CD14-positive monocyte (primary cell): Measurements from ENCODE around the gene PDE8B. TPM values are rescaled to one million over a fixed set of nuclear protein-coding genes. Genes with fewer than 3 reads are reported as not detected.

Experiments
- DNase-seq, 3 donors: peaks; one replicate each; pipeline ENCODE4 v3.0.0-alpha.2; 2011 to 2022
- H2AFZ ChIP-seq: 2 replicates; pipeline ENCODE4 v1.6.0; 2012; ENCODE audit warnings: mild to moderate bottlenecking, low read depth, low read length, inconsistent platforms; ENCODE audit not compliant: insufficient read depth, poor library complexity, severe bottlenecking
- H3K27ac ChIP-seq, 2 donors: 1 replicate in 1 of 2; 2 replicates in 1 of 2; pipeline ENCODE4 v1.5.1; 2012 to 2013; ENCODE audit warnings: low read length in 2 of 2, control low read depth in 1 of 2, inconsistent platforms in 1 of 2, low read depth in 1 of 2, mild to moderate bottlenecking in 1 of 2
- H3K27me3 ChIP-seq, 2 donors: one replicate each; pipeline versions ENCODE4 v1.6.0 to v1.6.1; 2011 to 2013; ENCODE audit warnings: low read length in 2 of 2; ENCODE audit not compliant: control insufficient read depth in 2 of 2, insufficient read depth in 2 of 2
- H3K36me3 ChIP-seq, 2 donors: replicated peaks in 1 of 2; 1 replicate in 1 of 2; 2 replicates in 1 of 2; pipeline versions ENCODE4 v1.5.1 to v1.6.1; 2012 to 2013; ENCODE audit warnings: low read length in 2 of 2, control low read depth in 1 of 2, inconsistent platforms in 1 of 2, mild to moderate bottlenecking in 1 of 2; ENCODE audit not compliant: insufficient read depth in 2 of 2, control insufficient read depth in 1 of 2
- H3K4me1 ChIP-seq, 2 donors: 1 replicate in 1 of 2; 2 replicates in 1 of 2; pipeline versions ENCODE4 v1.5.1 to v1.6.1; 2012 to 2013; ENCODE audit warnings: low read length in 2 of 2, control low read depth in 1 of 2, inconsistent platforms in 1 of 2, mild to moderate bottlenecking in 1 of 2, moderate library complexity in 1 of 2; ENCODE audit not compliant: insufficient read depth in 2 of 2, control insufficient read depth in 1 of 2
- H3K4me2 ChIP-seq: replicated peaks from 2 replicates; pipeline ENCODE3; 2012; ENCODE audit warnings: low read length, moderate library complexity, mild to moderate bottlenecking; ENCODE audit not compliant: poor library complexity, severe bottlenecking; ENCODE audit errors: extremely low read depth
- H3K4me3 ChIP-seq, 3 experiments: fragments of 200-600 bp in 1 of 3; sonication (generic) in 1 of 3; replicated peaks in 1 of 3; 1 replicate in 2 of 3; 2 replicates in 1 of 3; pipeline ENCODE4 v1.5.1; 2011 to 2013; ENCODE audit warnings: low read length in 3 of 3, mild to moderate bottlenecking in 3 of 3, control low read depth in 2 of 3, low read depth in 2 of 3, inconsistent platforms in 1 of 3, moderate library complexity in 1 of 3
- H3K79me2 ChIP-seq: 2 replicates; pipeline ENCODE4 v1.6.0; 2012; ENCODE audit warnings: mild to moderate bottlenecking, control low read depth, inconsistent platforms, low read length, moderate library complexity; ENCODE audit not compliant: insufficient read depth
- H3K9ac ChIP-seq: 2 replicates; pipeline ENCODE4 v1.6.0; 2017; ENCODE audit warnings: low read length, mild to moderate bottlenecking; ENCODE audit not compliant: insufficient read depth, poor library complexity, severe bottlenecking
- H3K9me3 ChIP-seq, 2 donors: replicated peaks in 1 of 2; 1 replicate in 1 of 2; 2 replicates in 1 of 2; pipeline versions ENCODE4 v1.5.1 to v1.6.1; 2012 to 2013; ENCODE audit warnings: low read length in 2 of 2, control low read depth in 1 of 2; ENCODE audit not compliant: control insufficient read depth in 1 of 2, insufficient read depth in 1 of 2
- H4K20me1 ChIP-seq: 2 replicates; pipeline ENCODE4 v1.6.0; 2012; ENCODE audit warnings: mild to moderate bottlenecking, low read length, control low read depth, moderate library complexity; ENCODE audit not compliant: insufficient read depth
- H3K27ac Mint-ChIP-seq, 7 donors: one replicate each; pipeline ENCODE4 v1.8.0; 2020; ENCODE audit warnings: mild to moderate bottlenecking in 7 of 7, mixed read lengths in 7 of 7, moderate library complexity in 6 of 7, inconsistent platforms in 2 of 7
- H3K27me3 Mint-ChIP-seq, 3 donors: one replicate each; pipeline ENCODE4 v1.8.0; 2021 to 2022; ENCODE audit warnings: low read depth in 3 of 3, mild to moderate bottlenecking in 3 of 3, mixed read lengths in 3 of 3, moderate library complexity in 3 of 3, inconsistent platforms in 1 of 3
- H3K36me3 Mint-ChIP-seq, 2 donors: one replicate each; pipeline ENCODE4 v1.8.0; 2020; ENCODE audit warnings: mixed read lengths in 2 of 2, inconsistent platforms in 1 of 2, mild to moderate bottlenecking in 1 of 2
- H3K4me1 Mint-ChIP-seq: one replicate; pipeline ENCODE4 v1.8.0; 2020; ENCODE audit warnings: mild to moderate bottlenecking, mixed read lengths
- H3K4me3 Mint-ChIP-seq, 2 donors: one replicate each; pipeline ENCODE4 v1.8.0; 2020; ENCODE audit warnings: mild to moderate bottlenecking in 2 of 2, mixed read lengths in 2 of 2, moderate library complexity in 1 of 2
- H3K9me3 Mint-ChIP-seq, 7 donors: one replicate each; pipeline ENCODE4 v1.8.0; 2020 to 2022; ENCODE audit warnings: mixed read lengths in 7 of 7, mild to moderate bottlenecking in 6 of 7, moderate library complexity in 6 of 7, inconsistent platforms in 2 of 7
- whole genome bisulfite sequencing: methylation state at CpG from one replicate; pipeline ENCODE4 v1.1.5; 2013; ENCODE audit warnings: missing lambda C conversion rate; ENCODE audit not compliant: insufficient coverage; 5-methylcytosine and 5-hydroxymethylcytosine counted together
- intact Hi-C, 2 donors: fragments of 100-400 bp; cut with micrococcal nuclease; formaldehyde crosslinking; loops; one replicate each; pipeline versions ENCODE4 v1.15.0 to v1.15.1; 2023
- polyA plus RNA-seq, 3 donors: library from polyadenylated mRNA; depleted of rRNA in 1 of 3; unstranded in 2 of 3; stranded (reverse) in 1 of 3; fragments of 300-500 nt in 2 of 3; fragments of >200 nt in 1 of 3; fragmentation: Illumina TruSeq in 2 of 3; gene quantifications; 1 replicate in 2 of 3; 2 replicates in 1 of 3; pipeline ENCODE4 v1.2.3, GENCODE V29; 2012 to 2021
- TF ChIP-seq, protein P1 (sequence below): fragments of 200-600 bp; IDR thresholded peaks from one replicate; pipeline ENCODE4 v1.8.0; 2022; ENCODE audit warnings: antibody characterized with exemption, mild to moderate bottlenecking

Gene PDE8B
- polyA plus RNA-seq, 3 donors, result 0.11 to 0.61 (median 0.29) TPM

DNA sequence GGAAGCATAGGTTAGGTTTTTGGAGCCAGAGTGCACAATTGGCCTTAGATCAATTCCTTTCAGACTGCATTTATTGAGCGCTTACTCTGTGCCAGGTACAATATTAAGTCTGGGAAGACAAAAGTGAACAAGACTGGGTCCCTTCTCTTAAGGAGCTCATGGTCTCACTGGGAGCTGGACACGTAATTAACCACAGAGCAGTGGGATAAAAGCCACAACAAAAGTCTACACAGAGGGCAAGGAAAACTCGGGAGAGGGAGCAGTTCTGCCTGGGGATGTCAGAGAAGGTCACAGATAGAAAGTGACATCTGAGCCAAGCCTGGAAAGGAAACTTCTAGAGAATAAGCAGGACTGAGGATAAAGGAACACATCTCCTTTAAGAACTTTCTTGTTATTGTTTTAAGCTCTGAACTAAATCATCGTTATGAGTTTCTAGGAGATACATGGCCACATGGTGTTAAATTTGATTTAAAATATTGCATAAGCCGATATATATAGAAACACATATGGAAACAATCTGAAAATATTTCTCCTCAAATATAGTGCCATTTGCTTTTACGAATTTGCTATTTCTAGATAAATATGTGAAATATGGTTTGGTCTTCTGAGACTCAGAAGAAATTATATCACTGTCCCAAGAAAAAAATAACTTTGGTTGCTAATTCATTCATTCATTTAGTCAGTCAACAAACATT lies 40.1 kb upstream of the PDE8B start:
- Histone ChIP-seq H3K27me3 (no peaks in the 10 kb centered on the region), H3K27ac (no peak overlapping the region), H3K9ac (no peak overlapping the region), H3K36me3 (no peaks in the 10 kb centered on the region), H3K4me3 (no peak overlapping the region), H2AFZ (no peak overlapping the region), H4K20me1 (no peaks in the 10 kb centered on the region), H3K4me2 (no peak overlapping the region), H3K79me2 (no peaks in the 10 kb centered on the region), H3K9me3 (no peaks in the 10 kb centered on the region), H3K4me1 (no peaks in the 10 kb centered on the region)
- Mint-ChIP-seq H3K27me3 (peaks cover 0 to 10% (median 8%) of the 10 kb centered on the region in 3 donors), H3K4me1 (peaks cover 3% of the 10 kb centered on the region), H3K27ac (no peak overlapping the region), H3K4me3 (no peak overlapping the region), H3K36me3 (no peaks in the 10 kb centered on the region), H3K9me3 (peaks cover 0 to 3% (median 0%) of the 10 kb centered on the region in 7 donors)
- intact Hi-C loops, result no loop called here
- TF ChIP-seq, protein P1, sequence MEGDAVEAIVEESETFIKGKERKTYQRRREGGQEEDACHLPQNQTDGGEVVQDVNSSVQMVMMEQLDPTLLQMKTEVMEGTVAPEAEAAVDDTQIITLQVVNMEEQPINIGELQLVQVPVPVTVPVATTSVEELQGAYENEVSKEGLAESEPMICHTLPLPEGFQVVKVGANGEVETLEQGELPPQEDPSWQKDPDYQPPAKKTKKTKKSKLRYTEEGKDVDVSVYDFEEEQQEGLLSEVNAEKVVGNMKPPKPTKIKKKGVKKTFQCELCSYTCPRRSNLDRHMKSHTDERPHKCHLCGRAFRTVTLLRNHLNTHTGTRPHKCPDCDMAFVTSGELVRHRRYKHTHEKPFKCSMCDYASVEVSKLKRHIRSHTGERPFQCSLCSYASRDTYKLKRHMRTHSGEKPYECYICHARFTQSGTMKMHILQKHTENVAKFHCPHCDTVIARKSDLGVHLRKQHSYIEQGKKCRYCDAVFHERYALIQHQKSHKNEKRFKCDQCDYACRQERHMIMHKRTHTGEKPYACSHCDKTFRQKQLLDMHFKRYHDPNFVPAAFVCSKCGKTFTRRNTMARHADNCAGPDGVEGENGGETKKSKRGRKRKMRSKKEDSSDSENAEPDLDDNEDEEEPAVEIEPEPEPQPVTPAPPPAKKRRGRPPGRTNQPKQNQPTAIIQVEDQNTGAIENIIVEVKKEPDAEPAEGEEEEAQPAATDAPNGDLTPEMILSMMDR, result no peak
- no peak for DNase-seq
- WGBS, result 89% methylated on average over 3 of the region's 6 CpGs

DNA sequence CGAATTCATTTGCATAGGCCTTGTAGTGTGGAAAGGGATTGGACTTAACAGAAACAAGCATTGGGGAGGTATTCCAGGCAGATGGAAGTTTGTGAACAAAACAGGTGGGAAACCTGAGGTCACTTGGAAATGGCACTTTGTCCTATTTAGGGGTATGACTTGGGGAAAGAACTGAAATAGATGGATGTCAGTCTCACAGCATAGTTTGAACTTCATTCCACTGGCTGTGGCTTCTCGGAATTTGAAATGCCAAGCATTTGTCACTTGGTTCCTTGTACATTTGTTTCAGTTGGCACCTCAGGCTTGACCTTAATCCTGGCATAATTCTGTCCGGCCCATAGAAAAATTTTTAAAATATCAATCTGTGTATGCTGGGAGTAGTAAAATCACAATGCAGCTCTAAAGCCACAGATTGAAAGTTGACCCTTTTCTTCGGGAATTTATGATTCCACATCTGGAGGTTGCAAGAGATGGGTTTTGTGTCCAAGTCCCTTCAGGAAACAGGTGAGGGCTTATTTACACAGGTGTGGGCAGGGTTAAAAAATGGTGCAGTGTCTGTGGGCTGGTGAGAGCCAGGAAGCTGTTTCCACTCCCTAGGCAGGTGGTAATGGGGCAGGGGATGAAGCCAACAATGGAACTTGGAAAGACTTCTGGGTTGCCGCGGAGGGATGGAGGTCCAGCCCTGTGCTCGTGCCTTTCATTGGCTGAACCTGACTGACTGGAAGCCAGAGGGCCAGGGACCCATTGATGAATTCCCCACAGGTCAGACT lies 39.2 kb upstream of the PDE8B start:
- Mint-ChIP-seq H3K27me3 (peaks cover 0 to 10% (median 8%) of the 10 kb centered on the region in 3 donors), H3K4me3 (no peak overlapping the region), H3K4me1 (peaks cover 3% of the 10 kb centered on the region), H3K36me3 (no peaks in the 10 kb centered on the region), H3K9me3 (peaks cover 0 to 3% (median 0%) of the 10 kb centered on the region in 7 donors), H3K27ac (no peak overlapping the region)
- Histone ChIP-seq H3K4me3 (no peak overlapping the region), H3K27me3 (no peaks in the 10 kb centered on the region), H3K9ac (no peak overlapping the region), H3K9me3 (no peaks in the 10 kb centered on the region), H3K27ac (no peak overlapping the region), H3K36me3 (no peaks in the 10 kb centered on the region), H2AFZ (no peak overlapping the region), H3K4me2 (no peak overlapping the region), H3K79me2 (no peaks in the 10 kb centered on the region), H3K4me1 (no peaks in the 10 kb centered on the region), H4K20me1 (no peaks in the 10 kb centered on the region)
- DNase-seq, result no peak
- intact Hi-C loops, result no loop called here
- TF ChIP-seq, protein P1, result no peak
- WGBS, result 98% methylated on average over 7 of the region's 7 CpGs
